IPS DF 19.7 (cell line): ENCODE measurements around the gene RARG.

Experiments used
- DNase-seq: peaks from one replicate; pipeline ENCODE4 v3.0.0-alpha.2; 2013; ENCODE audit warnings: low read depth, low spot score

Gene RARG

GRCh38 chr12:53244337-53244736 is 12.3 kb upstream of the RARG start:
- no peak for DNase-seq

- DNase-seq, result no peak
These were observed 9.8 kb upstream of the RARG start for GRCh38 chr12:53241623-53242412.

GRCh38 chr12:53239643-53240258 is 7.7 kb upstream of the RARG start:
- no peak for DNase-seq

GRCh38 chr12:53236443-53237111 is 4.6 kb upstream of the RARG start:
- no peak for DNase-seq

GRCh38 chr12:53235742-53236442 is 3.9 kb upstream of the RARG start:
- DNase-seq, result no peak

GRCh38 chr12:53235164-53235563 is 3.2 kb upstream of the RARG start:
- DNase-seq, result no peak

GRCh38 chr12:53234271-53234914 is 2.4 kb upstream of the RARG start:
- DNase-seq, result no peak

GRCh38 chr12:53233671-53234121 is 1.7 kb upstream of the RARG start:
- DNase-seq, result no peak

GRCh38 chr12:53232646-53233461 is 845 bp upstream of the RARG start:
- no peak for DNase-seq

GRCh38 chr12:53231671-53231920 is 413 bp downstream of the RARG start:
- DNase-seq, result no peak

GRCh38 chr12:53230108-53230845 is 1.7 kb downstream of the RARG start:
- no peak for DNase-seq

GRCh38 chr12:53229454-53229853 is 2.6 kb downstream of the RARG start:
- no peak for DNase-seq

- no peak for DNase-seq
These were observed 4.2 kb downstream of the RARG start for GRCh38 chr12:53227836-53228235.

- no peak for DNase-seq
These were observed 4.7 kb downstream of the RARG start for GRCh38 chr12:53227341-53227740.

GRCh38 chr12:53226815-53227214 is 5.2 kb downstream of the RARG start:
- DNase-seq, result no peak

GRCh38 chr12:53225635-53226424 is 6.2 kb downstream of the RARG start:
- DNase-seq, result no peak

- no peak for DNase-seq
These were observed 6.9 kb downstream of the RARG start for GRCh38 chr12:53224897-53225634.

GRCh38 chr12:53224061-53224896 is 7.7 kb downstream of the RARG start:
- DNase-seq, result no peak
